Breast epithelium (tissue), 3 donors: ENCODE data around the gene GALNT10.

ENCODE experiments used
- POLR2A ChIP-seq: fragments of 450-650 bp; IDR thresholded peaks from one replicate; pipeline ENCODE4 v1.6.1; 2016; ENCODE audit warnings: antibody characterized with exemption, mild to moderate bottlenecking, moderate library complexity
- POLR2AphosphoS5 ChIP-seq, 3 donors: sonication (generic); formaldehyde crosslinking; IDR thresholded peaks; one replicate each; pipeline ENCODE4 v1.6.1; 2017; ENCODE audit warnings: antibody characterized with exemption in 3 of 3
- TF ChIP-seq, protein P1 (sequence below), 3 donors: fragments of 450-650 bp; IDR thresholded peaks; one replicate each; pipeline ENCODE4 v1.5.1; 2016 to 2017; ENCODE audit warnings: antibody characterized with exemption in 3 of 3, mild to moderate bottlenecking in 3 of 3, moderate library complexity in 3 of 3

DNA sequence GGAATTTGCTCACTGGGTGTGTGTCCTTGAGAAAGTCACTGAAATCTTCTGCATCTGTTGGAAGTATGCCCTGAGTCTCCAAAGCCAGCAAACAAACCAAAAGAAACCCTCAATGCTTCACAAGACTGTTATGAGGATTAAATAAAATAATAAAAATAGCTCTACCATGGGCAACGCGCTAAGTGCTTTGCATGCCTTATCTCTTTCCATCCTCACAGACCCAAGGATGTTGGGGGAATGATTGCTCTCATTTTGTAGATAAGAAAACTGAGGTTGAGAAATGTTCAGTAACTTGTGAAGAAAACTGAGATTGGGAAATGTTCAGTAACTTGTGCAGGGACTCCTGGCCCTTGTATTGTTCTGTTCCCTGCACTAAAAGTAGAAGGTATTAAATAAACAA, 279.6 kb downstream of the GALNT10 start:
- TF ChIP-seq, protein P1, sequence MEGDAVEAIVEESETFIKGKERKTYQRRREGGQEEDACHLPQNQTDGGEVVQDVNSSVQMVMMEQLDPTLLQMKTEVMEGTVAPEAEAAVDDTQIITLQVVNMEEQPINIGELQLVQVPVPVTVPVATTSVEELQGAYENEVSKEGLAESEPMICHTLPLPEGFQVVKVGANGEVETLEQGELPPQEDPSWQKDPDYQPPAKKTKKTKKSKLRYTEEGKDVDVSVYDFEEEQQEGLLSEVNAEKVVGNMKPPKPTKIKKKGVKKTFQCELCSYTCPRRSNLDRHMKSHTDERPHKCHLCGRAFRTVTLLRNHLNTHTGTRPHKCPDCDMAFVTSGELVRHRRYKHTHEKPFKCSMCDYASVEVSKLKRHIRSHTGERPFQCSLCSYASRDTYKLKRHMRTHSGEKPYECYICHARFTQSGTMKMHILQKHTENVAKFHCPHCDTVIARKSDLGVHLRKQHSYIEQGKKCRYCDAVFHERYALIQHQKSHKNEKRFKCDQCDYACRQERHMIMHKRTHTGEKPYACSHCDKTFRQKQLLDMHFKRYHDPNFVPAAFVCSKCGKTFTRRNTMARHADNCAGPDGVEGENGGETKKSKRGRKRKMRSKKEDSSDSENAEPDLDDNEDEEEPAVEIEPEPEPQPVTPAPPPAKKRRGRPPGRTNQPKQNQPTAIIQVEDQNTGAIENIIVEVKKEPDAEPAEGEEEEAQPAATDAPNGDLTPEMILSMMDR (IDR thresholded peaks at IDR 0.05): no peak
- no peak for TF ChIP-seq POLR2A
- no peak for TF ChIP-seq POLR2AphosphoS5 (IDR thresholded peaks at IDR 0.05)
